GM12878 (cell line): ENCODE data around the gene SOCS6. TPM values are rescaled to one million over a fixed set of nuclear protein-coding genes. Genes with fewer than 3 reads are reported as not detected.

Experiments used
- ATF7 ChIP-seq: fragments of 450-650 bp; IDR thresholded peaks from 2 replicates; pipeline ENCODE4 v1.6.1; 2016; ENCODE audit warnings: low read depth, mild to moderate bottlenecking
- BMI1 ChIP-seq: fragments of 450-650 bp; IDR thresholded peaks from 2 replicates; pipeline ENCODE4 v1.6.1; 2016; ENCODE audit warnings: mild to moderate bottlenecking, moderate library complexity, borderline replicate concordance
- NRF1 ChIP-seq: conservative IDR thresholded peaks from 2 replicates; pipeline ENCODE4 v1.6.1; 2011; ENCODE audit warnings: mild to moderate bottlenecking, low read depth, low read length, improper control_type of control experiment
- SMC3 ChIP-seq: IDR thresholded peaks from 2 replicates; pipeline ENCODE4 v1.6.1; 2011; ENCODE audit warnings: low read length, improper control_type of control experiment, borderline replicate concordance
- ZNF207 ChIP-seq: fragments of 450-650 bp; IDR thresholded peaks from 2 replicates; pipeline ENCODE4 v1.6.1; 2014; ENCODE audit warnings: antibody characterized with exemption, mild to moderate bottlenecking, borderline replicate concordance
- ZZZ3 ChIP-seq: IDR thresholded peaks from 2 replicates; pipeline ENCODE4 v1.6.1; 2011; ENCODE audit warnings: low read depth; ENCODE audit not compliant: control insufficient read depth, insufficient read length
- polyA plus RNA-seq, 11 experiments: library from polyadenylated mRNA; depleted of rRNA in 4 of 11; unstranded in 6 of 11; stranded (reverse) in 5 of 11; fragments of >200 nt; fragmentation: Nextera tagmentation in 4 of 11; fragmentation: Illumina TruSeq in 1 of 11; extraction: Ambion mirVana in 4 of 11; extraction: Trizol in 1 of 11; gene quantifications; 1 replicate in 1 of 11; 2 replicates in 10 of 11; pipeline versions ENCODE4 v1.2.1 to v1.2.3, GENCODE V29; 2011 to 2016; ENCODE audit warnings: inconsistent platforms in 2 of 11, missing spikeins in 2 of 11, low read depth in 1 of 11
- total RNA-seq, 4 experiments: library from RNA; depleted of rRNA in 3 of 4; stranded (reverse); fragments of >200 nt in 3 of 4; fragmentation: Illumina TruSeq in 1 of 4; extraction: Trizol in 1 of 4; gene quantifications; 2 replicates each; pipeline versions ENCODE4 v1.2.1 to v1.2.3, GENCODE V29; 2013 to 2021
- TF ChIP-seq, protein P1 (sequence below): IDR thresholded peaks from 2 replicates; pipeline ENCODE4 v1.6.1; 2011; ENCODE audit warnings: borderline replicate concordance, low read depth, mild to moderate bottlenecking, moderate library complexity, low read length; ENCODE audit not compliant: insufficient read depth, poor library complexity, severe bottlenecking
- TF ChIP-seq, protein P2 (sequence below): fragments of 450-650 bp; IDR thresholded peaks from 2 replicates; pipeline ENCODE4 v1.6.1; 2017; ENCODE audit warnings: mild to moderate bottlenecking, moderate library complexity

The SOCS6 gene
- total and polyA plus RNA-seq, 10 of the 15 experiments (the other 5 are each of a cell fraction or from before 2014, with no cell fraction given) = 1.6 to 6.1 (median 4.1) TPM

DNA sequence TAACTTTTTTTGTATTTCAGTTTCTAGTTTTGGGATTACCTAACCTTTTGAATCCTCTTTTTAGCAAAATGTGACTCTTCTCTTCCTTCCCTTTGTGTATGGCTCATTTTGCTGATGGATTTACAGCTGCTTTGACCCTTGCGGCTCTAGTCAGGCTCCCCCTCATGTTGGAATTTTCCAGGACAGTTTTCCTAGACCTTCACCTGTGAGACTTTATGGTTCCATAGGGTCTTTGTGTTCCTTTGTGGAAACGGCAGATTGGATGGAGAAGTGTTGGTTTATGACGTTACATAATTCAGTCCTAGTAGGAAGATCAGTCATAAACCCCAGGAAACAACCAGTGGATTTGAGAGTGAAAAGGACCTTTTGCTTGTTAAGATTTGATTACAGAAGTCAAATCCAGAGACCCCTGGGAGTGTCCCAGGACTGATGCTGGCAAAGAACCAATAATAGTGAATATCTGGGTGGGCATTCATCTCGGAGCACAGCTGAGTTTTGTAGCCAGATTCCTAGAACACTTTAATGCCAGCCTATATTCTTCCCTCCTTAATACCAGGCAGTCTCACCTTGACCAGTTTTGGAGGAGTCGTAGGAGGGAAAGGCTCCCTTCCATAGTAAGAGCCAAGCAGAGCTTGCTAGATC lies 42.7 kb downstream of the SOCS6 start (continued):
- TF ChIP-seq, protein P1, sequence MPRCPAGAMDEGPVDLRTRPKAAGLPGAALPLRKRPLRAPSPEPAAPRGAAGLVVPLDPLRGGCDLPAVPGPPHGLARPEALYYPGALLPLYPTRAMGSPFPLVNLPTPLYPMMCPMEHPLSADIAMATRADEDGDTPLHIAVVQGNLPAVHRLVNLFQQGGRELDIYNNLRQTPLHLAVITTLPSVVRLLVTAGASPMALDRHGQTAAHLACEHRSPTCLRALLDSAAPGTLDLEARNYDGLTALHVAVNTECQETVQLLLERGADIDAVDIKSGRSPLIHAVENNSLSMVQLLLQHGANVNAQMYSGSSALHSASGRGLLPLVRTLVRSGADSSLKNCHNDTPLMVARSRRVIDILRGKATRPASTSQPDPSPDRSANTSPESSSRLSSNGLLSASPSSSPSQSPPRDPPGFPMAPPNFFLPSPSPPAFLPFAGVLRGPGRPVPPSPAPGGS = no peak
- no peak for TF ChIP-seq BMI1
- no peak for TF ChIP-seq ZNF207
- no peak for TF ChIP-seq ZZZ3
- TF ChIP-seq NRF1 = no peak
- TF ChIP-seq SMC3 = no peak
- TF ChIP-seq ATF7 = no peak
- TF ChIP-seq, protein P2, sequence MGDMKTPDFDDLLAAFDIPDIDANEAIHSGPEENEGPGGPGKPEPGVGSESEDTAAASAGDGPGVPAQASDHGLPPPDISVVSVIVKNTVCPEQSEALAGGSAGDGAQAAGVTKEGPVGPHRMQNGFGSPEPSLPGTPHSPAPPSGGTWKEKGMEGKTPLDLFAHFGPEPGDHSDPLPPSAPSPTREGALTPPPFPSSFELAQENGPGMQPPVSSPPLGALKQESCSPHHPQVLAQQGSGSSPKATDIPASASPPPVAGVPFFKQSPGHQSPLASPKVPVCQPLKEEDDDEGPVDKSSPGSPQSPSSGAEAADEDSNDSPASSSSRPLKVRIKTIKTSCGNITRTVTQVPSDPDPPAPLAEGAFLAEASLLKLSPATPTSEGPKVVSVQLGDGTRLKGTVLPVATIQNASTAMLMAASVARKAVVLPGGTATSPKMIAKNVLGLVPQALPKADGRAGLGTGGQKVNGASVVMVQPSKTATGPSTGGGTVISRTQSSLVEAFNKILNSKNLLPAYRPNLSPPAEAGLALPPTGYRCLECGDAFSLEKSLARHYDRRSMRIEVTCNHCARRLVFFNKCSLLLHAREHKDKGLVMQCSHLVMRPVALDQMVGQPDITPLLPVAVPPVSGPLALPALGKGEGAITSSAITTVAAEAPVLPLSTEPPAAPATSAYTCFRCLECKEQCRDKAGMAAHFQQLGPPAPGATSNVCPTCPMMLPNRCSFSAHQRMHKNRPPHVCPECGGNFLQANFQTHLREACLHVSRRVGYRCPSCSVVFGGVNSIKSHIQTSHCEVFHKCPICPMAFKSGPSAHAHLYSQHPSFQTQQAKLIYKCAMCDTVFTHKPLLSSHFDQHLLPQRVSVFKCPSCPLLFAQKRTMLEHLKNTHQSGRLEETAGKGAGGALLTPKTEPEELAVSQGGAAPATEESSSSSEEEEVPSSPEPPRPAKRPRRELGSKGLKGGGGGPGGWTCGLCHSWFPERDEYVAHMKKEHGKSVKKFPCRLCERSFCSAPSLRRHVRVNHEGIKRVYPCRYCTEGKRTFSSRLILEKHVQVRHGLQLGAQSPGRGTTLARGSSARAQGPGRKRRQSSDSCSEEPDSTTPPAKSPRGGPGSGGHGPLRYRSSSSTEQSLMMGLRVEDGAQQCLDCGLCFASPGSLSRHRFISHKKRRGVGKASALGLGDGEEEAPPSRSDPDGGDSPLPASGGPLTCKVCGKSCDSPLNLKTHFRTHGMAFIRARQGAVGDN = no peak
